Liver (tissue), 9 donors: ENCODE data around the gene MYH2. TPM values are rescaled to one million over a fixed set of nuclear protein-coding genes. Genes with fewer than 3 reads are reported as not detected.

Experiments used
- DNase-seq: peaks from one replicate; pipeline ENCODE4 v3.0.0-alpha.2; 2017; ENCODE audit warnings: low spot score
- H3K27ac ChIP-seq, 2 donors: one replicate each; pipeline ENCODE4 v1.7.0; 2013; ENCODE audit warnings: inconsistent platforms in 2 of 2, low read length in 2 of 2, control low read depth in 1 of 2, low read depth in 1 of 2, mild to moderate bottlenecking in 1 of 2
- H3K27me3 ChIP-seq, 4 donors: one replicate each; pipeline versions ENCODE4 v1.6.1 to v1.7.0; 2013; ENCODE audit warnings: low read length in 3 of 4, inconsistent platforms in 1 of 4, mild to moderate bottlenecking in 1 of 4, moderate library complexity in 1 of 4; ENCODE audit not compliant: control insufficient read depth in 4 of 4, insufficient read depth in 4 of 4
- H3K36me3 ChIP-seq, 4 donors: one replicate each; pipeline versions ENCODE4 v1.6.1 to v1.7.0; 2013; ENCODE audit warnings: low read length in 3 of 4, mild to moderate bottlenecking in 3 of 4, low read depth in 1 of 4, moderate library complexity in 1 of 4; ENCODE audit not compliant: control insufficient read depth in 4 of 4, insufficient read depth in 3 of 4
- H3K4me1 ChIP-seq, 4 donors: one replicate each; pipeline versions ENCODE4 v1.6.1 to v1.7.0; 2013; ENCODE audit warnings: low read length in 3 of 4, mild to moderate bottlenecking in 3 of 4, moderate library complexity in 1 of 4; ENCODE audit not compliant: control insufficient read depth in 4 of 4, insufficient read depth in 4 of 4
- H3K4me3 ChIP-seq, 3 donors: one replicate each; pipeline versions ENCODE4 v1.6.1 to v1.7.0; 2013; ENCODE audit warnings: low read length in 3 of 3, control low read depth in 1 of 3, low read depth in 1 of 3, mild to moderate bottlenecking in 1 of 3
- H3K9ac ChIP-seq, 2 donors: one replicate each; pipeline ENCODE4 v1.7.0; 2013; ENCODE audit warnings: low read length in 2 of 2, mild to moderate bottlenecking in 2 of 2, moderate library complexity in 2 of 2, control low read depth in 1 of 2, low read depth in 1 of 2
- H3K9me3 ChIP-seq, 4 donors: one replicate each; pipeline versions ENCODE4 v1.6.1 to v1.7.0; 2013; ENCODE audit warnings: low read length in 3 of 4; ENCODE audit not compliant: control insufficient read depth in 4 of 4
- ATF3 ChIP-seq: IDR thresholded peaks from 2 replicates; pipeline ENCODE4 v1.6.1; 2016; ENCODE audit warnings: antibody characterized with exemption
- FOXA1 ChIP-seq: IDR thresholded peaks from 2 replicates; pipeline ENCODE4 v1.6.1; 2016; ENCODE audit warnings: antibody characterized with exemption
- FOXA2 ChIP-seq: IDR thresholded peaks from 2 replicates; pipeline ENCODE4 v1.6.1; 2016; ENCODE audit warnings: antibody characterized with exemption
- GABPA ChIP-seq, 2 donors: IDR thresholded peaks in 1 of 2; conservative IDR thresholded peaks in 1 of 2; 2 replicates each; pipeline ENCODE4 v1.6.1; 2016; ENCODE audit warnings: antibody characterized with exemption in 2 of 2, mild to moderate bottlenecking in 1 of 2, moderate library complexity in 1 of 2
- HNF4A ChIP-seq, 2 donors: conservative IDR thresholded peaks; 2 replicates each; pipeline ENCODE4 v1.6.1; 2016; ENCODE audit warnings: antibody characterized with exemption in 2 of 2, mild to moderate bottlenecking in 2 of 2
- HNF4G ChIP-seq: IDR thresholded peaks from 2 replicates; pipeline ENCODE4 v1.6.1; 2016; ENCODE audit warnings: antibody characterized with exemption
- JUND ChIP-seq, 2 donors: IDR thresholded peaks; 2 replicates each; pipeline ENCODE4 v1.6.1; 2016; ENCODE audit warnings: antibody characterized with exemption in 2 of 2
- NR2F2 ChIP-seq: IDR thresholded peaks from 2 replicates; pipeline ENCODE4 v1.6.1; 2016; ENCODE audit warnings: antibody characterized with exemption
- RAD21 ChIP-seq, 2 donors: IDR thresholded peaks; 2 replicates each; pipeline ENCODE4 v1.6.1; 2016; ENCODE audit warnings: antibody characterized with exemption in 2 of 2, mild to moderate bottlenecking in 2 of 2
- REST ChIP-seq: IDR thresholded peaks from 2 replicates; pipeline ENCODE4 v1.6.1; 2016; ENCODE audit warnings: antibody characterized with exemption, mild to moderate bottlenecking
- RXRA ChIP-seq, 2 donors: IDR thresholded peaks; 2 replicates each; pipeline ENCODE4 v1.6.1; 2017 to 2018; ENCODE audit warnings: antibody characterized with exemption in 2 of 2, mild to moderate bottlenecking in 1 of 2
- SP1 ChIP-seq: IDR thresholded peaks from 2 replicates; pipeline ENCODE4 v1.6.1; 2018; ENCODE audit warnings: antibody characterized with exemption, mild to moderate bottlenecking
- TAF1 ChIP-seq: conservative IDR thresholded peaks from 2 replicates; pipeline ENCODE4 v1.6.1; 2016; ENCODE audit warnings: antibody characterized with exemption, mild to moderate bottlenecking
- YY1 ChIP-seq: IDR thresholded peaks from 2 replicates; pipeline ENCODE4 v1.6.1; 2016; ENCODE audit warnings: antibody characterized with exemption, mild to moderate bottlenecking
- WGBS: extraction: QIAGEN DNeasy Blood & Tissue Kit; methylation state at CpG from one replicate; pipeline ENCODE4 v1.1.7; 2013; 5-methylcytosine and 5-hydroxymethylcytosine counted together
- polyA plus RNA-seq, 2 donors: library from polyadenylated mRNA; stranded (reverse) in 1 of 2; unstranded in 1 of 2; fragments of 200-250 nt in 1 of 2; fragments of >200 nt in 1 of 2; fragmentation: Nextera tagmentation in 1 of 2; extraction: Ambion mirVana in 1 of 2; gene quantifications; one replicate each; pipeline versions ENCODE4 v1.2.1 to v1.2.3, GENCODE V29; 2013 to 2015
- total RNA-seq, 2 donors: library from RNA; depleted of rRNA; stranded (reverse); fragments of >200 nt; gene quantifications; one replicate each; pipeline ENCODE4 v1.2.3, GENCODE V29; 2014
- TF ChIP-seq, protein P1 (sequence below): IDR thresholded peaks from 2 replicates; pipeline ENCODE4 v1.6.1; 2016; ENCODE audit warnings: antibody characterized with exemption
- TF ChIP-seq, protein P2 (sequence below): fragments of 150-350 bp; IDR thresholded peaks from 2 replicates; pipeline ENCODE4 v1.5.1; 2017; ENCODE audit warnings: improper control_type of control experiment, low read depth, low read length; ENCODE audit not compliant: missing input control
- TF ChIP-seq, protein P3 (sequence below): IDR thresholded peaks from 2 replicates; pipeline ENCODE4 v1.6.1; 2016; ENCODE audit warnings: antibody characterized with exemption
- donor health status: healthy.
- donor health status: healthy.
- donor health status: healthy.
- donor health status: healthy.
- donor health status: healthy.

Gene MYH2
- total and polyA plus RNA-seq, 4 donors = under 0.01 to 0.23 TPM; not detected in 2

DNA sequence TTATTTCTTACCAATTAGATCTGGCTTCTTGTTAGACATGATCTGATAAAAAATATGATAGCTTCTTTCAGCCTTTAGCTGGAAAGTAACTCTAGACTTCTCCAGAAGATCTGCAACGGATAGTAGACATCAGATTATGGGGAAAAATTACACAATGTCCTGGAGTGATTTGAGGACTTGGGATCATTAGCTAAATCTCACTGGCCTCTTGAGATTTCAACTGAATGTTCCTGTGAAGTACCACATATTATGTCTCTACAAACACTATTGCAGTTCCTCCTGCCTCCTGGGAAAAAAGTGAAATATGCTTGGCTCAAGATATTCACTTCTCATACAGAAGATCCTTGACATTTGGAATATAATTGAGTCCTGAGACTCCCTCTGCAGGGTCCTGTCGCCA is 36.6 kb downstream of the MYH2 start:
- H3K9ac ChIP-seq = no peak overlapping the region
- H3K36me3 ChIP-seq = no peaks in the 10 kb centered on the region
- TF ChIP-seq, protein P1, sequence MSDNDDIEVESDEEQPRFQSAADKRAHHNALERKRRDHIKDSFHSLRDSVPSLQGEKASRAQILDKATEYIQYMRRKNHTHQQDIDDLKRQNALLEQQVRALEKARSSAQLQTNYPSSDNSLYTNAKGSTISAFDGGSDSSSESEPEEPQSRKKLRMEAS = no peak
- TF ChIP-seq TAF1 = no peak
- no peak for TF ChIP-seq GABPA (IDR thresholded peaks at IDR 0.05 in 1 of 2, conservative IDR thresholded peaks at IDR 0.05 in 1 of 2)
- no peak for TF ChIP-seq FOXA1
- TF ChIP-seq FOXA2 = no peak
- TF ChIP-seq, protein P2, sequence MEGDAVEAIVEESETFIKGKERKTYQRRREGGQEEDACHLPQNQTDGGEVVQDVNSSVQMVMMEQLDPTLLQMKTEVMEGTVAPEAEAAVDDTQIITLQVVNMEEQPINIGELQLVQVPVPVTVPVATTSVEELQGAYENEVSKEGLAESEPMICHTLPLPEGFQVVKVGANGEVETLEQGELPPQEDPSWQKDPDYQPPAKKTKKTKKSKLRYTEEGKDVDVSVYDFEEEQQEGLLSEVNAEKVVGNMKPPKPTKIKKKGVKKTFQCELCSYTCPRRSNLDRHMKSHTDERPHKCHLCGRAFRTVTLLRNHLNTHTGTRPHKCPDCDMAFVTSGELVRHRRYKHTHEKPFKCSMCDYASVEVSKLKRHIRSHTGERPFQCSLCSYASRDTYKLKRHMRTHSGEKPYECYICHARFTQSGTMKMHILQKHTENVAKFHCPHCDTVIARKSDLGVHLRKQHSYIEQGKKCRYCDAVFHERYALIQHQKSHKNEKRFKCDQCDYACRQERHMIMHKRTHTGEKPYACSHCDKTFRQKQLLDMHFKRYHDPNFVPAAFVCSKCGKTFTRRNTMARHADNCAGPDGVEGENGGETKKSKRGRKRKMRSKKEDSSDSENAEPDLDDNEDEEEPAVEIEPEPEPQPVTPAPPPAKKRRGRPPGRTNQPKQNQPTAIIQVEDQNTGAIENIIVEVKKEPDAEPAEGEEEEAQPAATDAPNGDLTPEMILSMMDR = no peak
- TF ChIP-seq JUND (IDR thresholded peaks at IDR 0.05) = no peak
- no peak for TF ChIP-seq RXRA (IDR thresholded peaks at IDR 0.05)
- TF ChIP-seq HNF4A (conservative IDR thresholded peaks at IDR 0.05) = no peak
- no peak for TF ChIP-seq HNF4G
- H3K27ac ChIP-seq = no peak overlapping the region
- no peaks in the 10 kb centered on the region for H3K9me3 ChIP-seq
- 67% methylated on average over 2 of the region's 2 CpGs for WGBS
- H3K4me1 ChIP-seq = no peaks in the 10 kb centered on the region
- H3K4me3 ChIP-seq = no peak overlapping the region
- H3K27me3 ChIP-seq = no peaks in the 10 kb centered on the region
- DNase-seq = no peak

- no peak overlapping the region for H3K9ac ChIP-seq
- no peak overlapping the region for H3K4me3 ChIP-seq
- WGBS = 74% methylated on average over 3 of the region's 3 CpGs
- TF ChIP-seq, protein P1 = no peak
- TF ChIP-seq HNF4G = no peak
- no peak for TF ChIP-seq JUND (IDR thresholded peaks at IDR 0.05)
- no peak for TF ChIP-seq TAF1
- no peak for TF ChIP-seq REST
- no peak for TF ChIP-seq FOXA1
- no peak for TF ChIP-seq SP1
- TF ChIP-seq, protein P3, sequence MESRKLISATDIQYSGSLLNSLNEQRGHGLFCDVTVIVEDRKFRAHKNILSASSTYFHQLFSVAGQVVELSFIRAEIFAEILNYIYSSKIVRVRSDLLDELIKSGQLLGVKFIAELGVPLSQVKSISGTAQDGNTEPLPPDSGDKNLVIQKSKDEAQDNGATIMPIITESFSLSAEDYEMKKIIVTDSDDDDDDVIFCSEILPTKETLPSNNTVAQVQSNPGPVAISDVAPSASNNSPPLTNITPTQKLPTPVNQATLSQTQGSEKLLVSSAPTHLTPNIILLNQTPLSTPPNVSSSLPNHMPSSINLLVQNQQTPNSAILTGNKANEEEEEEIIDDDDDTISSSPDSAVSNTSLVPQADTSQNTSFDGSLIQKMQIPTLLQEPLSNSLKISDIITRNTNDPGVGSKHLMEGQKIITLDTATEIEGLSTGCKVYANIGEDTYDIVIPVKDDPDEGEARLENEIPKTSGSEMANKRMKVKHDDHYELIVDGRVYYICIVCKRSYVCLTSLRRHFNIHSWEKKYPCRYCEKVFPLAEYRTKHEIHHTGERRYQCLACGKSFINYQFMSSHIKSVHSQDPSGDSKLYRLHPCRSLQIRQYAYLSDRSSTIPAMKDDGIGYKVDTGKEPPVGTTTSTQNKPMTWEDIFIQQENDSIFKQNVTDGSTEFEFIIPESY = no peak
- no peak for TF ChIP-seq YY1
- TF ChIP-seq ATF3 = no peak
- no peak for TF ChIP-seq FOXA2
- no peak for TF ChIP-seq NR2F2
- TF ChIP-seq RAD21 (IDR thresholded peaks at IDR 0.05) = no peak
- H3K9me3 ChIP-seq = no peaks in the 10 kb centered on the region
- H3K27me3 ChIP-seq = peaks cover 0 to 7% (median 1%) of the 10 kb centered on the region in 4 donors
- no peaks in the 10 kb centered on the region for H3K4me1 ChIP-seq
- DNase-seq = no peak
- H3K36me3 ChIP-seq = no peaks in the 10 kb centered on the region
- H3K27ac ChIP-seq = no peak overlapping the region
Measured at GRCh38 chr17:10499950-10500349, 49.5 kb downstream of the MYH2 start.
